Tibial nerve (tissue), 4 donors: Measurements from ENCODE around the gene SYPL1. TPM values are rescaled to one million over a fixed set of nuclear protein-coding genes. Genes with fewer than 3 reads are reported as not detected.

Experiments used
- DNase-seq, 2 donors: peaks; one replicate each; pipeline ENCODE4 v3.0.0-alpha.2; 2019; ENCODE audit warnings: low spot score in 2 of 2
- H3K27ac ChIP-seq, 4 donors: fragments of 200-600 bp; sonication (generic) in 3 of 4; one replicate each; pipeline ENCODE4 v1.5.1; 2017 to 2019; ENCODE audit warnings: mild to moderate bottlenecking in 1 of 4
- H3K27me3 ChIP-seq, 2 donors: fragments of 200-600 bp; sonication (generic) in 1 of 2; one replicate each; pipeline versions ENCODE4 v1.5.1 to v1.6.0; 2017 to 2019
- H3K36me3 ChIP-seq, 3 donors: fragments of 200-600 bp; sonication (generic); one replicate each; pipeline ENCODE4 v1.5.1; 2018 to 2019
- H3K4me1 ChIP-seq, 4 donors: fragments of 200-600 bp; sonication (generic) in 3 of 4; one replicate each; pipeline ENCODE4 v1.5.1; 2017 to 2019
- H3K4me3 ChIP-seq, 4 donors: fragments of 200-600 bp; sonication (generic) in 3 of 4; one replicate each; pipeline ENCODE4 v1.5.1; 2017 to 2019; ENCODE audit warnings: mild to moderate bottlenecking in 1 of 4, moderate library complexity in 1 of 4
- H3K9me3 ChIP-seq, 4 donors: fragments of 200-600 bp; sonication (generic) in 3 of 4; one replicate each; pipeline ENCODE4 v1.5.1; 2017 to 2019
- CTCF ChIP-seq, 5 experiments: fragments of 200-600 bp in 3 of 5; fragments of 450-650 bp in 2 of 5; sonication (generic) in 3 of 5; IDR thresholded peaks; one replicate each; pipeline ENCODE4 v1.5.1; 2016 to 2019; ENCODE audit warnings: antibody characterized with exemption in 5 of 5, mild to moderate bottlenecking in 3 of 5, moderate library complexity in 2 of 5
- EP300 ChIP-seq, 2 donors: sonication (generic); formaldehyde crosslinking; IDR thresholded peaks; one replicate each; pipeline ENCODE4 v1.6.1; 2017; ENCODE audit warnings: antibody characterized with exemption in 2 of 2, mild to moderate bottlenecking in 1 of 2
- POLR2A ChIP-seq, 2 donors: fragments of 450-650 bp; IDR thresholded peaks; one replicate each; pipeline ENCODE4 v1.6.1; 2017; ENCODE audit warnings: antibody characterized with exemption in 2 of 2, mild to moderate bottlenecking in 2 of 2, moderate library complexity in 2 of 2
- WGBS, 2 donors: methylation state at CpG; one replicate each; pipeline ENCODE4 v1.1.5; 2018; 5-methylcytosine and 5-hydroxymethylcytosine counted together
- total RNA-seq, 4 donors: library from RNA; depleted of rRNA; stranded (reverse); fragments of >200 nt; gene quantifications; one replicate each; pipeline ENCODE4 v1.1.0, GENCODE V29; 2016

Gene SYPL1
- total RNA-seq, 4 donors from 2014 or later: 69.6 to 79.5 (median 71.5) TPM

DNA sequence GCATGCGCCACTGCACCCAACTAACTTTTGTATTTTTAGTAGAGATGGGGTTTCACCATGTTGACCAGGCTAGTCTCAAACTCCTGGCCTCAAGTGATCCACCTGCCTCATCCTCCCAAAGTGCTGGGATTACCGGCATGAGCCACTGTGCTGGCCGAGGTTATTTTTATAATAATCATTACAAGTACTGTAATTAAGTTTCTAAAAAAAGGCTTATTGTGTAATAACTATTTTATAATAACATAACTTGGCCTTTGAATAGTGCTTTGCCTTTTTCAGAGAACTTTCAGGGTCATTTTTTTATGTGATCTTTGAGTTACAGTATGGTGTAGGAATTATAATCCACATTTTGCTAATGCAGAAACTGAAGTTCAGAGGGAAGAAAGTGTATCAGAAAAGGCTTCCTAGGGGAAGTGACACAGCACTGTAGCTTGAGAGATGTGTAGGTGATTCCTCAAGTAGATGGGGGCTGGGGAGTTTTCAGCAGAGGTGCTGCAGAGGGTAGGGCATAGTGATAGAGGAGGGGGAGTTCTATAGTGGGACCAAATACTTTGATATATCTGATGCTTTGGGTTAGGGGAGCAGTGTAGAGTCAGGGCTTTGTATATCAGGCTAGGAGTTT is 9.2 kb upstream of the SYPL1 start:
- Histone ChIP-seq H3K4me1 (no peaks in the 10 kb centered on the region), H3K4me3 (no peak overlapping the region), H3K27me3 (no peaks in the 10 kb centered on the region), H3K9me3 (no peaks in the 10 kb centered on the region), H3K36me3 (no peaks in the 10 kb centered on the region), H3K27ac (no peak overlapping the region)
- TF ChIP-seq CTCF (IDR thresholded peaks at IDR 0.05) (no peak), EP300 (IDR thresholded peaks at IDR 0.05) (no peak), POLR2A (IDR thresholded peaks at IDR 0.05) (no peak)
- DNase-seq: no peak
- WGBS, 2 donors: 62 to 71% methylated on average over 3 of the region's 3 CpGs

- no peak overlapping the region for H3K27ac ChIP-seq
- WGBS, 2 donors: 56 to 61% methylated on average over 2 of the region's 2 CpGs
- no peak for DNase-seq
- no peaks in the 10 kb centered on the region for H3K9me3 ChIP-seq
- no peaks in the 10 kb centered on the region for H3K27me3 ChIP-seq
- H3K4me1 ChIP-seq: no peaks in the 10 kb centered on the region
- no peaks in the 10 kb centered on the region for H3K36me3 ChIP-seq
- TF ChIP-seq EP300 (IDR thresholded peaks at IDR 0.05) (no peak), CTCF (IDR thresholded peaks at IDR 0.05) (no peak), POLR2A (IDR thresholded peaks at IDR 0.05) (no peak)
- H3K4me3 ChIP-seq: no peak overlapping the region
These were observed 8.4 kb upstream of the SYPL1 start for GRCh38 chr7:106120500-106120899.

- Histone ChIP-seq H3K27me3 (no peaks in the 10 kb centered on the region), H3K9me3 (no peaks in the 10 kb centered on the region), H3K36me3 (no peaks in the 10 kb centered on the region), H3K4me1 (peaks cover 0 to 3% (median 0%) of the 10 kb centered on the region in 4 donors), H3K4me3 (no peak overlapping the region), H3K27ac (no peak overlapping the region)
- WGBS, 2 donors: 85 to 92% methylated on average over 3 of the region's 3 CpGs
- DNase-seq: no peak
- TF ChIP-seq CTCF (IDR thresholded peaks at IDR 0.05) (no peak), EP300 (IDR thresholded peaks at IDR 0.05) (no peak), POLR2A (IDR thresholded peaks at IDR 0.05) (no peak)
These were observed 7.6 kb upstream of the SYPL1 start for GRCh38 chr7:106119719-106120118.

DNA sequence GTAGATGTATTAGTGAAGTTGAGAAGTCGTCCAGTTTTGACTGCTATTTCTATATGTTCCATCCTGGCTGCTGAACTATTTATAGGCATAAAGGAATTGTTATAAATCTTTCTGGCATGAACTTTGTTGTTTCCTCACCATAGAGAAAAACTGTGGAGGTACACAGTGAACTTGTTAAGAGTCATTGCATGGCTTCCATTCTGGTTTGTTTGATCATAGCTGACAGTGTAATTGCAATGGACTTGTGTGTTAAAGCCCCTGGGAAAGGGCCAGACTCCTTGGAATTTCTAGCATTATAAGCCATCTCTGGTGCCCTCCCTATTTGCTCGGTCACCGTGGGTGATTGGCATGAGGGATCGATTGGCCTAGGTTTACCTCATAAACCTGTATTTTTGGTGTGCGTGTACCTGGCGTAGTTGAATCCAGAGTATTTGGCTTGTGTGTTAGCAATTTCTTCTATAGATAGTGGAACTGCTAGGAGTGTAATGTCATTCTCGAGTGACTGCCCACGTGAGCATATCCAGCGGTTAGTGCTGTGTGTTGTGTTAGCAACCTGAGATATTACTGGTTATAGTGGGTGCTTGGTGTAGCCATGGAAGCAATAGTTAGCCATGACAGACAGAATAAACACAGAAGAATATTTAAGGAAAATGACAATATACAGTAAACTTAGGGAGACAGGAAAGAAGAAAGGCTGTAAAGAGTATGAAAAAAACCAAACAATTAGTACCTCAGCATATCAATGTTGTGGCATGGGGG is 5.9 kb upstream of the SYPL1 start:
- TF ChIP-seq EP300 (IDR thresholded peaks at IDR 0.05): no peak
- no peak for TF ChIP-seq POLR2A (IDR thresholded peaks at IDR 0.05)
- no peak for TF ChIP-seq CTCF (IDR thresholded peaks at IDR 0.05)
- Histone ChIP-seq H3K9me3 (no peaks in the 10 kb centered on the region), H3K4me1 (peaks cover 0 to 3% (median 0%) of the 10 kb centered on the region in 4 donors), H3K4me3 (no peak overlapping the region), H3K27me3 (no peaks in the 10 kb centered on the region), H3K36me3 (no peaks in the 10 kb centered on the region), H3K27ac (no peak overlapping the region)
- DNase-seq: no peak
- WGBS, 2 donors: 83 to 89% methylated on average over 9 of the region's 9 CpGs

DNA sequence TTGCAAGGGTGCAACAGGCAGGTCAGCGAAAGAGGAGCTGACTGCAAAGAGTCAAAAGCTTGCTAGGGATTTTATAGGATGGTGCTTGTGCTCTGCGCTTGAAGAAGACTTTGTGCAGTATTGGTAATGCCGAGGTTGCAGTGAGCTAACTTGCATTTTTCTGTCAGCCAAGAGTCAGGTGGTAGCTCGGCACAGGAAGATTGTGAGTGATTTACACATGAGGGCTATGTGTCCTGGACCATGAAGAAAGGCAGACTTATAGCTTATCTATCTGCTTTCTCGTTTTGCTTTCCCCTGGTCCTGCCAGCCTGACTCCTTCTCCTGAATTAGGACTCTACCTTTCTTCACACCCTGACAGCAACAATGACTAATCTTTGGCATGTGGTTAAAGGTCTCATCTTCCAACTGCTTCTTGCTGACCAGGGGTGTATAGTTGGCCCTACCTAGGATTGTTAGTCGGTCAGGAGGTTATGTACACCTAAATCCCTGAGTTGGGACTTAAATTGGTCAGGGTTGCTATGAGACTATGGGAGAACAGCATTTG is 4.1 kb upstream of the SYPL1 start:
- Histone ChIP-seq H3K27ac (no peak overlapping the region), H3K4me1 (peaks cover 0 to 6% (median 0%) of the 10 kb centered on the region in 4 donors), H3K9me3 (no peaks in the 10 kb centered on the region), H3K4me3 (no peak overlapping the region), H3K36me3 (no peaks in the 10 kb centered on the region), H3K27me3 (no peaks in the 10 kb centered on the region)
- 77 to 79% methylated on average over 6 of the region's 6 CpGs for WGBS, 2 donors
- DNase-seq: no peak
- TF ChIP-seq CTCF (IDR thresholded peaks at IDR 0.05) (no peak), EP300 (IDR thresholded peaks at IDR 0.05) (no peak), POLR2A (IDR thresholded peaks at IDR 0.05) (no peak)
